Prostate gland (tissue), 2 donors: ENCODE data around the gene PRPF6.

Experiments
- POLR2AphosphoS5 ChIP-seq: sonication (generic); formaldehyde crosslinking; IDR thresholded peaks from one replicate; pipeline ENCODE4 v1.6.1; 2017; ENCODE audit warnings: antibody characterized with exemption
- TF ChIP-seq, protein P1 (sequence below), 4 experiments: fragments of 200-600 bp in 2 of 4; fragments of 450-650 bp in 2 of 4; sonication (generic) in 2 of 4; IDR thresholded peaks; 1 replicate in 3 of 4; 2 replicates in 1 of 4; pipeline ENCODE4 v1.5.1; 2016 to 2019; ENCODE audit warnings: antibody characterized with exemption in 4 of 4, mild to moderate bottlenecking in 2 of 4, moderate library complexity in 2 of 4

DNA sequence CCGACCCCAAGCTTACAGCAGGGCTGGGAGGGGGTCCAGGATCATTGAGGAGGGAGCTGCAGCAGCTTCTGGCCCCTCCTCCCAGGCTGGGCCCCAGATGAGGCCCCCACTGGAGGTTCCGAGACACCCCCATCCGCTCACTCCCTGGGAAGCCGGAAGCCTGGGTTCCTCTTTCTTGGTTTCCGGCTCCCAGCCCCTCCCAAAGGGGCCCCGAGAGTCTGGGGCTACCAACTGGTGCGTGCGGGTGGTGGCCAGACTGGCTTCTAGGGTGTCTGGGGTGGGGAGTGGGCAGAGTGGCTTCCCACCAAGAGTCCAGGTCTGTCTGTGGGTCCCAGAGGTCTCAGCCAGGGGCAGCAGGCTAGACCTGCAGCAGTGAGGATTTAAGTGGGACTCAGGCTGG is 96.2 kb downstream of the PRPF6 start:
- TF ChIP-seq, protein P1, sequence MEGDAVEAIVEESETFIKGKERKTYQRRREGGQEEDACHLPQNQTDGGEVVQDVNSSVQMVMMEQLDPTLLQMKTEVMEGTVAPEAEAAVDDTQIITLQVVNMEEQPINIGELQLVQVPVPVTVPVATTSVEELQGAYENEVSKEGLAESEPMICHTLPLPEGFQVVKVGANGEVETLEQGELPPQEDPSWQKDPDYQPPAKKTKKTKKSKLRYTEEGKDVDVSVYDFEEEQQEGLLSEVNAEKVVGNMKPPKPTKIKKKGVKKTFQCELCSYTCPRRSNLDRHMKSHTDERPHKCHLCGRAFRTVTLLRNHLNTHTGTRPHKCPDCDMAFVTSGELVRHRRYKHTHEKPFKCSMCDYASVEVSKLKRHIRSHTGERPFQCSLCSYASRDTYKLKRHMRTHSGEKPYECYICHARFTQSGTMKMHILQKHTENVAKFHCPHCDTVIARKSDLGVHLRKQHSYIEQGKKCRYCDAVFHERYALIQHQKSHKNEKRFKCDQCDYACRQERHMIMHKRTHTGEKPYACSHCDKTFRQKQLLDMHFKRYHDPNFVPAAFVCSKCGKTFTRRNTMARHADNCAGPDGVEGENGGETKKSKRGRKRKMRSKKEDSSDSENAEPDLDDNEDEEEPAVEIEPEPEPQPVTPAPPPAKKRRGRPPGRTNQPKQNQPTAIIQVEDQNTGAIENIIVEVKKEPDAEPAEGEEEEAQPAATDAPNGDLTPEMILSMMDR (IDR thresholded peaks at IDR 0.05), result no peak
- no peak for TF ChIP-seq POLR2AphosphoS5
